CD4-positive, alpha-beta T cell treated with Interleukin-10 for 1 hour (primary cell): ENCODE results near the gene ITCH.

Source experiments
- DNase-seq: peaks from one replicate; pipeline ENCODE4 v3.0.0-alpha.2; 2020

ITCH gene

DNA sequence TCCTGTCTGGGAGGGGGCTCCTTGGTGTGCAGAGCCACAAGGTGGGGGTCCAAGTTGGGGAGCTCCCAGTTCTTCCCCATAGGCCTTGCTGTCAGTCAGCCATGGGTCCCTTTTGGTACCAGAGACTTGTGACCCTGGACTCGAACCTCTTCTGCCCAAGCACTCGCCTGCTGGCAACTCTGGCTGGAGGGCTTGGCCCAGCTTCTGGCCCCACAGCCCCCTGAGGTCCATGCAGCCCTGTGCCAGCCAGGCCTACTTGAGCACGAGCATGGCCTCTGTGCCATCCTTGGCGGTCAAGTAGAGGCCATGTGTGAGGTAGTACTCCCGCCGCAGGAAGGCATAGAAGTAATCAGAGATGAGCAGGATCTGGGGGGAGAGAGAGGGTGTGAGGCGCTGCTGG is 197.5 kb downstream of the ITCH start:
- no peak for DNase-seq
